Lung microvascular endothelial cell (primary cell): Measurements from ENCODE around the gene FLNC. TPM values are rescaled to one million over a fixed set of nuclear protein-coding genes. Genes with fewer than 3 reads are reported as not detected.

ENCODE experiments used
- DNase-seq, 2 donors: peaks; one replicate each; pipeline versions ENCODE4 v3.0.0 to v3.0.0-alpha.2; 2010; ENCODE audit warnings: low read depth in 2 of 2
- total RNA-seq: library from RNA; depleted of rRNA; stranded (reverse); fragments of >200 nt; gene quantifications from 2 replicates; pipeline ENCODE4 v1.2.1, GENCODE V29; 2014

Gene FLNC
- total RNA-seq, 1 donor from 2014 or later = 131 TPM

DNA sequence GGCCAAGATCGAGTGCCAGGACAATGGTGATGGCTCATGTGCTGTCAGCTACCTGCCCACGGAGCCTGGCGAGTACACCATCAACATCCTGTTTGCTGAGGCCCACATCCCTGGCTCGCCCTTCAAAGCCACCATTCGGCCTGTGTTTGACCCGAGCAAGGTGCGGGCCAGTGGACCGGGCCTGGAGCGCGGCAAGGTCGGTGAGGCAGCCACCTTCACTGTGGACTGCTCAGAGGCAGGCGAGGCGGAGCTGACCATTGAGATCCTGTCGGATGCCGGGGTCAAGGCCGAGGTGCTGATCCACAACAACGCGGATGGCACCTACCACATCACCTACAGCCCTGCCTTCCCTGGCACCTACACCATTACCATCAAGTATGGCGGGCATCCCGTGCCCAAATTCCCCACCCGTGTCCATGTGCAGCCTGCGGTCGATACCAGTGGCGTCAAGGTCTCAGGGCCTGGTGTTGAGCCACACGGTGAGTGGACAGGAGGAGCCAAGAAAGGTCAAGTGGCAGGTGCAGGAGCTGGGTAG lies 14.6 kb downstream of the FLNC start:
- DNase-seq = no peak

DNA sequence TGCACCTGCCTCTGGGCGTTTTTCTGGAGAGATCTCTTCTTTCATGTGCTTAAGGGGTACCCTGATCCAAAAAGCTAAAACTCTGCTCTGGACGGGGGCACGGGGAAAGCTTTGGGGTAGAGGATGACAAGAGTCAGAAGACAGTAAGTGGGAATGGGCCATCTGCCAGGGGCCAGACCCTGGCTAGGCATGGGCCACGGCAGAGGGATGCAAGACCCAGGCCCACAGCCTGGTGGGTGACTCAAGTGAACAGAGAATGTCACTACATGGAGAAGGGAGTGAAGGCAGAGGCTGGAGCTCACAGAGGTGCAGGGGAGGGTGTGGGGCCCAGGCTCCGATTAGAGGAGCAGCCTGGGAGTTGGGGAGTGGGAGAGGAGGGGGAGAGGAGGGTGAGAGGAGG lies 15.3 kb downstream of the FLNC start:
- DNase-seq = no peak

DNA sequence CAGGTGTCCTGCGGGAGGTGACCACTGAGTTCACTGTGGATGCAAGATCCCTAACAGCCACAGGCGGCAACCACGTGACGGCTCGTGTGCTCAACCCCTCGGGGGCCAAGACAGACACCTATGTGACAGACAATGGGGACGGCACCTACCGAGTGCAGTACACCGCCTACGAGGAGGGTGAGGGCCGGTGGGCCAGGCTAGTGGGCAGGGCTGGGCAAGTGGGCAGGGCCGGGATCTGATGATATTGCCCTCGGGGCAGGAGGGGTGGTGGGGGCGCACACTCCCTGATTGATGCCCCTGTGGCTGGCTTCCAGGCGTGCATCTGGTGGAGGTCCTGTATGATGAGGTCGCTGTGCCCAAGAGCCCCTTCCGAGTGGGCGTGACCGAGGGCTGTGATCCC lies 15.8 kb downstream of the FLNC start:
- DNase-seq = no peak

DNA sequence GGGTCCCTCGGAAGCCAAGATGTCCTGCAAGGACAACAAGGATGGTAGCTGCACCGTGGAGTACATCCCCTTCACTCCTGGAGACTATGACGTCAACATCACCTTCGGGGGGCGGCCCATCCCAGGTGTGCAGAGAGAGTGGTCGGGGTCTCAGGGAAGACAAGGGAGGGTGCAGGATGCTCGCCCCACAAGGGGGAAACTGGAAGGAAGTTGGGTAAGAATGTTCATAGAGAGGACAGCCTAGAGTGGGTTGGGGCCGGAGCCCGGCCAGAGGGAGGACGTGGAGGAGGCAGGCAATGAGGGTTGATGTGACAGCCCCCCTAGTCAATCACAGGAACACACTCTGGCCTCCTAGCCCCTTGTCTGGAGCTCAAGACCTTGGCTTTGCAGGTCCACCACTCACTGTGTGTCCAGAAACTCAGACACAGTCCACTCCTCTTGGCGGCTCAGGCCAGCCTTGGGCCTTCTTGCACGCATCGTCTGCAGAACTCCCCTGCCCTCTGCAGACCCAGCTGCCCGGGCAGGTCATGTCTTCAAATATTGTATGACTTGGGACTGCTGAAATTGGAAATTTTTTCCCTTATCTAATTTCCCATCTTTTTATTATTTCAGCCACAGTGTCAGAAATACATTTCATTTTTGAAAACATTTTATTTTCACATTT lies 16.7 kb downstream of the FLNC start:
- no peak for DNase-seq

DNA sequence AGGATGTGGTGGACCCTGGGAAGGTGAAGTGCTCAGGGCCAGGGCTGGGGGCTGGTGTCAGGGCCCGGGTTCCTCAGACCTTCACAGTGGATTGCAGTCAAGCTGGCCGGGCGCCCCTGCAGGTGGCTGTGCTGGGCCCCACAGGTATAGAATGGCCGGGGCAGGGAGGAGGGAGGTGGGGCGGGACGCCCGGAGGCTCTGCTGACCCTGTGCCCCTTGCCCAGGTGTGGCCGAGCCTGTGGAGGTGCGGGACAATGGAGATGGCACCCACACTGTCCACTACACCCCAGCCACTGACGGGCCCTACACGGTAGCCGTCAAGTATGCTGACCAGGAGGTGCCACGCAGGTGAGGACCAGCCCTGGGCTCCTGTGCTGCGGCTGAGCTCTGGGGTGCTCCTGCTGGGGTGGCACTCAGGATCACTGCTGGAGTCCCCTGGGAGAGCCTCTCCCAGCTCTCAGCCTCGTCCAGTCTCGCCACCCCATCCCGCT lies 17.6 kb downstream of the FLNC start:
- DNase-seq = no peak

DNA sequence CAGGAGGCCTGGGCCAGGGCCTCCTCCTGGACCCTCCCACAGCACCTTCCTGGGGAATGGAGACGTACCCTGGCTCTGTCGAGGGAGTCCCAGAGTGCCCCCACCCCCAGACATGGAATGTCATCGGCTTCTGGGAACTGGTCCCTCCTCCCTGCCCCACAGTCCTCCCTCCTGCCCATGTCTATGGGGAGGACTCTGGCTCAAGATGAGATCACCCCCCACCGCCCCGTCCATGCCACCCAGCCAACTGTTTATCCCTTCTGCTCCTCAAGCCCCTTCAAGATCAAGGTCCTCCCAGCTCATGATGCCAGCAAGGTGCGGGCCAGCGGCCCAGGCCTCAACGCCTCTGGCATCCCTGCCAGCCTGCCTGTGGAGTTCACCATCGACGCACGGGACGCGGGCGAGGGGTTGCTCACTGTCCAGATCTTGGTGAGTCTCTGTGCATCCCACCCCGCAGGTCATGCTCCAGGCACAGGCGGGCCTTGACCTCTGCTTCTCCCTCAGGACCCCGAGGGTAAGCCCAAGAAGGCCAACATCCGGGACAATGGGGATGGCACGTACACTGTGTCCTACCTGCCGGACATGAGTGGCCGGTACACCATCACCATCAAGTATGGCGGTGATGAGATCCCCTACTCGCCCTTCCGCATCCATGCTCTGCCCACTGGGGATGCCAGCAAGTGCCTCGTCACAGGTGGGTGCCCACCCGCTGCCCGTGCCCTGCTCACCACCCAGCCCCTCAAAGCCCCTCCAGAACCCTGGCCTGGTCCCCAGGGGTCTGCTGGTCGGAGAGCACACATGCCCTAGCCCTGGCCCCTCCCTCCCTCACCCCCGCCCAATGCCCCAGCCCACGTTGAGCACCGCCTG lies 18.3 kb downstream of the FLNC start:
- no peak for DNase-seq

DNA sequence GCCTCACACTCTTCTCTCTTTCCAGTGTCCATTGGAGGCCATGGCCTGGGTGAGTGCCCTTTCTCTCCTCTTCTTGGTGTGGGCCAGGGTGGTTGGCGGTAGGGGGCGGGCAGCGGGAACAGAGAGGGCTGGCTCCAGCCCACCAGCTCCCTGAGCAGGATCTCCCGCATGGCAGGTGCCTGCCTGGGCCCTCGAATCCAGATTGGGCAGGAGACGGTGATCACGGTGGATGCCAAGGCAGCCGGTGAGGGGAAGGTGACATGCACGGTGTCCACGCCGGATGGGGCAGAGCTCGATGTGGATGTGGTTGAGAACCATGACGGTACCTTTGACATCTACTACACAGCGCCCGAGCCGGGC lies 18.9 kb downstream of the FLNC start:
- no peak for DNase-seq

DNA sequence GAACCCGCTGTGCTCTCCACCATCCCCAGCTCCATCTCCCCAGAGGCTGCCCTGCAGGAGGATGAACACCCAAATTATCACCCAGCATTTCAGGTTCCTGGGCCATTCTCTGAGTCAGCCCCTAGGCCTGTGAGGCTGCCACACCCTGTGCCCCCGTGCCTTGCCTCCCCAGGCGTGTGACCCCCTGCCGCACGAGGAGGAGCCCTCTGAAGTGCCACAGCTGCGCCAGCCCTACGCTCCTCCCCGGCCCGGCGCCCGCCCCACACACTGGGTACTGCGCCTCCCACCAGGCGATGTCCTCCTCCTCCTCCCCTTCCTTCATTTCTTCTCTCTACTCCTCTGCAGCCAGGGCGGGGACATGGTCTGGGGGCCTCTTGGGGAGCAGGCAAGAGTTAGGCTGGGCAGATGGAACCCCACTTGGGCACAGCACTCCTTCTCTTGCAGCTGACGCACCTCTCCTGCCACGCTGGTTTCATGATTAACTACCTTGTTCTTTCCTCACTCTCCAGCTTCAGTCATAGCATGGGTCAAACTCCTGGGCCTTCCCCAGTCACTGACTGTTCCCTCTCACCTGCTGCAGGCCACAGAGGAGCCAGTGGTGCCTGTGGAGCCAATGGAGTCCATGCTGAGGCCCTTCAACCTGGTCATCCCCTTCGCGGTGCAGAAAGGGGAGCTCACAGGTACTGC lies 19.7 kb downstream of the FLNC start:
- no peak for DNase-seq

DNA sequence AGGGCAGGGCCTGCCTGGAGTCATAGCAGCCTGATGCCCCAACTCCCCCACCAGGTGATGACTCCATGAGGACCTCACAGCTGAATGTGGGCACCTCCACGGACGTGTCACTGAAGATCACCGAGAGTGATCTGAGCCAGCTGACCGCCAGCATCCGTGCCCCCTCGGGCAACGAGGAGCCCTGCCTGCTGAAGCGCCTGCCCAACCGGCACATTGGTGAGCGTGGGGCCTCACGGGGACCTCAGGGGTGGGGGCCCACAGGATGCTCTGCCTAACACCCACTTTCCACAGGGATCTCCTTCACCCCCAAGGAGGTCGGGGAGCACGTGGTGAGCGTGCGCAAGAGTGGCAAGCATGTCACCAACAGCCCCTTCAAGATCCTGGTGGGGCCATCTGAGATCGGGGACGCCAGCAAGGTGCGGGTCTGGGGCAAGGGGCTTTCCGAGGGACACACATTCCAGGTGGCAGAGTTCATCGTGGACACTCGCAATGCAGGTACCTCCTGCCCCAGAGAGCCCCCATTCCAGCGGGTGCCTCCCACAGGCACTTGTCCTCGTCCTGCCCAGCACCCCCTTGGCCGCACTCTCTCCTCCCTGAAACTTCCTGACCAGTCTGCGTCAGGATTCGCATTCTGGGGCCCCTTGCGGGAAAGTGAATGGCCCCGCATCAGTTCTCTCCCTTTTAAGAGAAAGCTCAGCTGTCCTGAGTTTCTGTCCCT lies 22.5 kb downstream of the FLNC start:
- no peak for DNase-seq

DNA sequence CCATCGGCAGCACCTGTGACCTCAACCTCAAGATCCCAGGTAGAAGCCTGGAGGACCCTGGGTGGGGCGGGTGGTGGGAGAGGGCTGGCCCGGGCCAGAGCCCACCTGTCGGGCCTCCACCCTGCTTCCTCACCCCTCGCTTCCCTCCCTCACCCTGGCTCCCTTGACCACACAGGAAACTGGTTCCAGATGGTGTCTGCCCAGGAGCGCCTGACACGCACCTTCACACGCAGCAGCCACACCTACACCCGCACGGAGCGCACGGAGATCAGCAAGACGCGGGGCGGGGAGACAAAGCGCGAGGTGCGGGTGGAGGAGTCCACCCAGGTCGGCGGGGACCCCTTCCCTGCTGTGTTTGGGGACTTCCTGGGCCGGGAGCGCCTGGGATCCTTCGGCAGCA lies 23.6 kb downstream of the FLNC start:
- DNase-seq = no peak

DNA sequence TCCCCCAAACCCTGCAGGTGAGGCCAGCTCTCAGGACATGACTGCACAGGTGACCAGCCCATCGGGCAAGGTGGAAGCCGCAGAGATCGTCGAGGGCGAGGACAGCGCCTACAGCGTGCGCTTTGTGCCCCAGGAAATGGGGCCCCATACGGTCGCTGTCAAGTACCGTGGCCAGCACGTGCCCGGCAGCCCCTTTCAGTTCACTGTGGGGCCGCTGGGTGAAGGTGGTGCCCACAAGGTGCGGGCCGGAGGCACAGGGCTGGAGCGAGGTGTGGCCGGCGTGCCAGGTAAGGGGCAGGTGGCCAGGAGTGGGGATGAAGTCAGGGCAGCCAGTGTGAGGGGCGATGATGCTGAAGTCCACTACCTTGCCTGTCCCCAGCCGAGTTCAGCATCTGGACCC lies 24.2 kb downstream of the FLNC start:
- no peak for DNase-seq

DNA sequence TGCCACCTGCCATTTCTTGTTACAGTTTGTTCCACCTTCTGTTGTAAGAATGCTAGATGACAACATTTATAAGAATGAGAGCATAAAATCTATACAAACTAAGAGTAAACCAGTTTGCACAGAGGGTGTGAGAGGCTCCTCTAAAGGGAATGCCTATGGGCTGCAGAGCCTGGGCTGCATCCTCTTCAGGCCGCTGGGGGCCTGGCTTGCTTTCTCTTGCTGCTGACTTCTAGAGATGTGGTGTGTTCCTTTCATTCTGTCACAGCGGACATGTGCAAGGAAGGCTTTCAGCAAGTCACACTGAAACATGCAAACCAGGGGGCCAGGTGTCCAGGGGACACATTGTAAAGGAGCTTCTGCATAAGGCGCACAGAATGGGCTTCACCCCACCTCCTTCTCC lies 25.4 kb downstream of the FLNC start:
- DNase-seq = no peak

DNA sequence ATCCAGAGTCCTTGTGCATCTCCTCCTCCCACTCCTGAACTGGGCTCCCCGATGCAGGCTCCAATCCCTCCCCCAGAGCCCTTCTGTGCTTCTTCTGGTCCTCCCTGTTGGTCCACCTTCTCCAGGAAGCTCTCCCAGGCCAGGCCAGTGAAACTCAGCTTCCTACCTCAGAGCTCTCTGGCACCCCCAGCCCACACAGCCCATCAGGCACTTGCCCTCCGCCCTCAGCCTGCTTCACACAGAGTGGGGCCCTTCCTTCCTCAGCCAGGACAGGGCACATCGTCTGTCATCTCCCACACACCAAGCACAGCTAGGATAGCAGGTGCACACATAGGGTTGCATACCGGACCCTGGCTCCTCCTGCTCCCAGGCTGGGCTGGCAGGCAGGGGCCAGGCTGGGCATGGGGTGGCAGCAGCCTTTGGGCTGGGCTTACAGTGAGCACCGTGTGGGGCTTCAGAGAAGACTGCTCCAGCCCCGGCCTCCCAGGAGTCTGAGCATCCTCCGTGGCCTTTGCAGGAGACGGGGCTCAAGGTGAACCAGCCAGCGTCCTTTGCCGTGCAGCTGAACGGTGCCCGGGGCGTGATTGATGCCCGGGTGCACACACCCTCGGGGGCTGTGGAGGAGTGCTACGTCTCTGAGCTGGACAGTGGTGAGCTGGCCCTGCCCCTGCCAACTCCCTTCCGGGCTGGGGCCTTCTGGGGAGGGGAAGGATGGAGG lies 26.0 kb downstream of the FLNC start:
- no peak for DNase-seq

DNA sequence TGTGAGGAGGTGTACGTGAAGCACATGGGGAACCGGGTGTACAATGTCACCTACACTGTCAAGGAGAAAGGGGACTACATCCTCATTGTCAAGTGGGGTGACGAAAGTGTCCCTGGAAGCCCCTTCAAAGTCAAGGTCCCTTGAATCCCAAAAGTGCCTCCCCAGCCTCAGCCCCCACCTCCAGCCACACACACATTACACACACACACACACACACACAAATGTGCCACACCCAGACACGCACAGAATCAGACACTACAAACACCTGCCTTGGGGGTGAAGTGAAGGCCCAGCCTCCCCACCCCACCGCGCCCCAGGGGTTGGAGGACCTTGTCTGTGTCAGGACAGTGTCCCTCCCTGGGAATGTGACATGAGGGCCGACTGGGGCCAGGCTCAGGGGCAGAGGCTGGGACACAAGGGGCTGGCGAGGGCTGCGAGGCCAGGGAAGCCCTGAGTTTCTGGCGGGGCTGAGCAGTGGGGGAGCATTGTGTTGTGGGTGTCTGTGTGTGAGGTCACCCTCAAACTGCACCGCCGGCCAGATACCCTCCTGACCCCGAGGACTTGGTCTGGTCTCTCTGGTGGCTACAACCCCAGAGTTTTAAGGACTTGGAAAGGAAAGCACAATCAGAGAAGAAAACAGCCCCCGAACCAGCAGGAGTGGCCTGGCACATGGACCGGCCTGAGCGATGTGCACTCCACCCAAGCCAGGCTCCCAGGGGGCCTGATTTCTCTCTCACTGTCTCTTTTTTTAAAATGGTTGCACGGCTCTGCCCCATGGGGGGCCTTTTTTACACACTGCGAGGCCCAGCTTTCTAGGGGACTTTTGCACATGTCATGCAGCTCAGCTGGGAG lies 28.4 kb downstream of the FLNC start:
- no peak for DNase-seq

DNA sequence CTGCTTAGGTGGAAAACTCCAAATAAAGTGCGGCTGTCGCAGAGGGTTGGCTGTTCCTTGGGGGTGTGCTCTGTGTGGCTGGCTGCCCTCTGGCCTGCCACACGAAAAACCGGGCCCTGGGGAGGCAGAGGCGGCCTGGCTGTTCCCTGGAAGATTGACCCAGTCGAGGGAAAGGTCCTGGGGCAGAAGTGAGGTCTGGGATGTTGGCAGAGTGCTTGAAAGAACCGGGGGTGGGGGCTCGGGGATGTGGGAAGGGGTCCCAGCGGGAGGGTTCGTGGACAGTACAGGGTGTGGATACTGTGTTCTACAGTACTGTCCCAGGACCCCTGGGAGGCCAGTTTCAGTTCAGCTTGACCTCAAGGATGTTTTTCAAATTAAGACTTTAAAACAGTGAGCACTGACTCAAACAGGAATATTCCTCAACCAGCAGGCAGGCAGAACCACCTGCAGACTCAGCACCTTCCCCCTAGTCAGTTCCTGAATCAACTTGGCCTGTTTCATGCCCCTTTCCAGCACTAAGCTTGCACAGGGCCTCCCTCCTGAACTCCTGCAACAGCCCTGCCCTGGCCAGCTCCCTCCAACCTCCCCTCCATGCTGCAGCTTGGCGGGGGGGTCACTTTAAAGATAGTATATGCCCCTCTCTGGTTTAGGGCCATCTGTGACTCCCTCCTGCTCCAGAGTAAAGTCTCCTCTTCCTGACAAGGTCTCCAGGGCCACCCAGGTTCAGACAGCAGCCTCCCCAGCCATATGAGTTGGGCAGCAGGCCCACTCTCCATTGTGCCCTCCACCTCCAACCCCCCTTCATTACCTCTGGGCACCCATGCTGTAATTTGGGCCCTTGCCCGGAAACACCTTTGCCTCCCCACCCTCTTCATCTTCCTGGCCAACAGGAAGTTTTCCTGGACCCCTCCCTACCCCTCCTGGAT lies 29.3 kb downstream of the FLNC start:
- peak in 1 of 2 donors; percentile 38 for DNase-seq

DNA sequence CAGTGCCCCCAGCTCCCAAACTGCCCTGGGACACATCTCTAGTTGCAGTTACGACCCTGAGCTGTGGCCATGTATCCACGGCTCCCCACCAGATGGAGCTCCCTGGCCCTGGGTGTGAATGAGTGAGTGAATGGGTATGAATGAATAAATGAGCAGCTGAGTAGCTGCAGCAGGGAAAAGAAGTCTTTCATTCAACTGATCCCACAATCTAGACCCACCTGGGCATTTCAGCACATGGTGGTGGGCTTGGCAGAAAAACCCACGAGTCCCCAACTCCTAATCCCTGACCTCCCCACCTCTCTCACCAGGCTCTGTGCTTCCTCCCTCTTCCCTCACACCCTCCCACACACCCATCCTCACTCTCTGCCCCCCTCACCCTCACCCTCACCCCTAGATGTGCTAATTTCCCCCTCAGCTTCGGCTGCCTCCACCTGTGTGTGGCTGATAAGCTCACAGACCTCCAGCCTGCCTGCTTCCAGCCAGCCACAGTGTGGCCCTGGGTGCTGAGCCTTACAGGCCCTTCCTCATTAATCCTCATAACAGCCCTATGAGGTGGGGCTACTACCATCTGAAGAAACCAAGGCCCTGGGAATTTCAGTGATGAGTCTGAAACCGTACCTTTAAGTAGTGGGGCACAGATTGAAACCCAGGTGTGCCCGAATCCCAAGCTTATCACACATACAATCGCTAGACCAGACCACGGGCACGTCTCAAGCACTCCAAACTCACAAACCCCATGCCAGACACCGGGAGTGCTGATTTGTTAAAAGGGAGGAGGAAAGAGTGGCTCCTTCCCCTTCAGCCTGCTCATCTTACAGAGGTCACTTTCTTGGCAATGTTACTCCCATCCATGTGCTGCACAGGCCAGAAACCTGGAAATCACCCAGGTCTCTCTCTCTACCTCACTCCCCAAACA lies 30.2 kb downstream of the FLNC start:
- peak; percentile 12 to 62 for DNase-seq

DNA sequence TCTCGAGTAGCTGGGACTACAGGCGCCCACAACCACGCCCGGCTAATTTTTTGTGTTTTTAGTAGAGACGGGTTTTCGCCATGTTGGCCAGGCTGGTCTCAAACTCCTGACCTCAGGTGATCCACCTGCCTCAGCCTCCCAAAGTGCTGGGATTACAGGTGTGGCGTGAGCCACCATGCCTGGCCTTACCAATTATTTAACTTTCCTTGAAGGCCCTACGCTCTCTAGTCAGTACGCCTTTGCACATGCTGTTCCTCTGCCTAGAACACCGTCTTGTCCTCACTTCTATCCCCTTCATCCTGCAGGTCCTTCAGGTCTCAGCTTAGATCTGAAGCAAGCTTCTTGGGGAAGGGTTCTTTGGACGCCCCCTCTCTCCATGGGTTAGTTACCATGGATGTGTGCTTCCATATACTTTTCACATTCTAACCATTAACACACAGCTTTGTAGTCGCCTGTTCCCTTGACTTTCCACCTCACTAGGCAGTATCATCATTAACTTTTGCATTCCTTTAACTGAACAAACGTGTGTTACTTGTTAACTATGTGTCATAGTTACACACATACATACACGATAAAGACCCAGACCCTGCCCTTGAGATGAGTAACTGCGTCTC lies 31.9 kb downstream of the FLNC start:
- DNase-seq = no peak
